ENCODE results near the gene IRF2BP2.
"Not testable (repeated sequence)": the region's sequence is repeated elsewhere in the genome, so short reads cannot be mapped to it uniquely, and the experiment has no call there.

Gene IRF2BP2

DNA sequence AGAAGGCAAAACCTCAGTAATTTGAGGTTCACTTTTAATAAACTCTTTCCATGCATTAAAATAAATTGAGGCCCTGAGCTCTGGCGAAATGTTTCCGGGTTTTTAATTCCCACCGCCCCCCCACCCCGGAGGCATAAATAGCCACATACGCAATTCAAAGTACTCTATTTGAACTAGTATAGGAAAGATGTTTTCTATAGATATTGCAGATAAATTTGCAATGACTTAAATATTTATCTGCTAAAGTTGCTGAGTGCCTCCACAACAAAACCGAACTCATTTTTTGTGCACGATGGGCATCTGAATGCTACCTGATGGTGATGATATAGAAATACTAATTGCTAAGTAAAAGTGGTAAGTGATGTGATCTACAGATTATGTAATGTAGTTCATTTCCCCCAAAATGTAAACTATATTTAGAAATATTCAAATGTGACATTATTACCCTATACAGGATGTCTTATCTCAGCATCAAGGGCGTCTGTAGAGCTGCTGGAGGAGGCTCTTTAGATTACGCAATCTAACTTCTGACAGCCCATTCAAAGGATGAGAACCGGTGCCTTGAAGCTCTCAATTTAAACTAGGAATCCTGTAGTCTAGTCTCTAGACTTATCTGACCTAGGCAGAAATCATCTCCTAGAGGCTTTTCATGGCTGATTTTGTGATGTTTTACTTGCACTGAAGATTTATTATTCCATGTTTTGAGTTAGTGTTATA lies 8.5 kb downstream of the IRF2BP2 start:
- DNase-seq (ENCODE audit: low spot score), result no peak

- peak; percentile 60 for DNase-seq (ENCODE audit: low spot score)
Observed at GRCh38 chr1:234600418-234601281, 9.3 kb downstream of the IRF2BP2 start.

DNA sequence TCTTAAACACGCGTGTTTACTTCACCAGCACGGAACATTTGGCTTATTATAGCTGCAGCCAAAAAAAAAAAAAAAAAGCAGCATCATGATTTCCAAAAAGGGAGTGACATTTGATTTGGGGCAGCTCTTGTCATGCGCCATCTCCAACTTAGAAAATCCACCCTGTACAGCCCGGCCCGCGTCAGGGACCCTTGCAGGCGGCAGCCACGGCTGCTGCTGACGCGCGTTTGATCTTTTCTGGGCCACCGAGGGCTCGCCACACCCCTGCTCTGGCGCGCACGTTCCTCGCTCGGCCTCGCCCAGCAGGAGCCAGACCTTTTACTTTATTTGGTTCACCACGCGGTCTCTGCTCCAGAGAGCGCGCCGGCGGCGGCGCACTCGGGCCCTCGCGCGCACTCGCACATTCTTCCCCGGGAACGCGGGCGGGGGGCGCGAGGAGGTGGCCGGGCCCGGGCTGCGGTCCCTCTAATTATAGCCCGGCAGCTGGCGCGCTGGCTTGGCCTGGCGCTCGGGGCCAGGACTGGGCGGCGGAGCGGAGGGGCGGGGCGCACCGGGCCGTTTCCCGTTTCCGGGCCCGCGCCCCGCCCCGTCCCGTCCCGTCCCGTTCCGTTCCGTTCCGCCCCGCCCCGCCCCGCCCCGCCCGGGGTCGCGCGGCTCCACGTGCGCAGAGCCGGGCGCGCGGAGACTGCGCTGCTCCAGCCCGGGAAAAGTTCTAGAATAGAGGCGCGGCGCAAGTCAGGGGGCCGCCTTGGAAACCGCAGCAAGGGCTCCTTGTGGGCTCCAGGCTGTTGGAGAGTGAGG lies 10.2 kb downstream of the IRF2BP2 start:
- DNase-seq (ENCODE audit: low spot score), result peak; percentile 85

DNA sequence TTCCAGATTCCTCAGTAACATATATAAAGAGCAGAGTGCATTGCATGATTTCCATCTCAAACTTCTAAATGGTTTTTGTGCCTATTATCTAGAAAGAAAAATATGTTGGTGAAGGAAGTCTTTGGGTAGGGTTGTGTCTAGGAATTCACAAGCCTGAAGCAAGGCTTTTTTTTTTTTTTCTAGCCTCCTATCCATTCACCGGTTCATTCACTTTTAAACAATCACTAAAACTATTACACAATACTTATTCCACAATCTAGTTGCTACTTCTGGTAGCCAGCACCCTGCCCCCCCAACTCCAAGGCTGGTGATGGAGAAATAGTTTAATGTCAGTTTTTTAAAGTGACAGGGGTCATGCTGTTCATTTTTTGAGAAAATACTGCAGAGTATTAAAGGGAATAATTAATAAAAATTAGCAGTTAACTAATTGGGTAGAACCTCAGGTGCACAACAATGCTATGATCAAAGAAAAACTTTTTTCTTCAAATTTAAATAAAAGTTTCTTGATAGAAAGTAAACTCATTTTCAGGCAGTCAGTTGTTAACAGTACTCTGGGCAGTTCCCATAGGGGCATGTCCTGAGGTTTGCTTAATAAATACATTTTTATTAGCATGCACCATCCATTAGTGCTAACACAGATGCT lies 10.9 kb downstream of the IRF2BP2 start:
- DNase-seq (ENCODE audit: low spot score), result no peak

GRCh38 chr1:234597894-234598293 lies 12.1 kb downstream of the IRF2BP2 start:
- peak; percentile 63 for DNase-seq (ENCODE audit: low spot score)

GRCh38 chr1:234595899-234596298 lies 14.1 kb downstream of the IRF2BP2 start:
- DNase-seq (ENCODE audit: low spot score), result no peak

- DNase-seq (ENCODE audit: low spot score), result not testable (repeated sequence)
Observed at GRCh38 chr1:234594575-234594974, 15.4 kb downstream of the IRF2BP2 start.

GRCh38 chr1:234593771-234594504 lies 16.0 kb downstream of the IRF2BP2 start:
- no peak for DNase-seq (ENCODE audit: low spot score)

DNA sequence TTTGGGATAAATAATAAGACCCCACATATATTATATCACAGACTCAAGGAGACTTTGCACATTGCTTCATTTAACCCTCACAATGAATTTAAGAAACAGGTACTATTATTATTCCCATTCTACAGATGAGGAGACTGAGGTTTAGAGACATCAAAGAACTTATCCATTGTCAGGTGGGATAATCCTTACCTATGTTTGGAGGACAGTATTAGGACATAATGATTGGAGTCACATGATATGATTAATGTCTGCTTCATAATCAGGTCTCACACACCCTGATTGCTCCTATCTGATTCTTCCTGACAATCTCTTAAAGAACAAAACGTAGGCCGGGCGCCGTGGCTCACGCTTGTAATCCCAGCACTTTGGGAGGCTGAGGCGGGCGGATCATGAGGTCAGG lies 16.9 kb downstream of the IRF2BP2 start:
- DNase-seq (ENCODE audit: low spot score), result no peak

GRCh38 chr1:234592240-234592639 lies 17.7 kb downstream of the IRF2BP2 start:
- DNase-seq (ENCODE audit: low spot score), result no peak

GRCh38 chr1:234591131-234591530 lies 18.8 kb downstream of the IRF2BP2 start:
- DNase-seq (ENCODE audit: low spot score), result no peak

DNA sequence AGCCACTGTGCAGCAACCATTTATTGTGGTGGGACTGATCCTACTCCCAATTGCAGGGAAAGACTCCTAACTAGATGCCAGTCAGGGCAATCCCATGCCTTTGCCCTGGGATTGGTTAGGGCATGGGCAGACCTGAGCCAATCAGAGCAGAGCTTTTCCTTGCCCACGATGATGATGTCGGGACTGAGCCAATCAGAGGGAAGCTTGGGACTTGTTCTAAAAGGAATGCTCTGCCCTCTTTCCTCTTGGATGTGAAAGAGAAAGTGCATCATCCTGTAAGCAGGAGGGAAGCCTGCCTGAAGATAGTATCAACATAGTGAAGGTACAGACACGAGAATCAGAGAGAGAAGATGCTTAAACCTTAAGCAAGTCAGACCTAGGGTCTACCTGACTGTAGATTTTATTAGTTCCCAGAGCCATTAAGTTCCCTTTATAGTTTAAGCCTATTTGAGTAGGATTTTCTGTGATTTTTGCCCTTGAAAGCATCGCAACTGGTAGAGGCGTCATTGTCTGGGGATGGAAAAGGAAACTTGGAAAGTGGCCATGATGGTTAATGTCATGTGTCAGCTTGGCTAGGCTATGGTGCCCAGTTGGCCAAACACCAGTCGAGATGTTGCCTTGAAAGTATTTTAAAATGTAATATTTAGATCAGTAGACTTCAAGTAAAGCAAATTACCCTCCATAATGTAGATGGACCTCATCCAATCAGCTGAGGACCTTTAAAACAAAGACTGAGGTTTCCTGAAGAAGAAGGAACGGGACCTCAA lies 19.9 kb downstream of the IRF2BP2 start:
- DNase-seq (ENCODE audit: low spot score), result no peak

DNA sequence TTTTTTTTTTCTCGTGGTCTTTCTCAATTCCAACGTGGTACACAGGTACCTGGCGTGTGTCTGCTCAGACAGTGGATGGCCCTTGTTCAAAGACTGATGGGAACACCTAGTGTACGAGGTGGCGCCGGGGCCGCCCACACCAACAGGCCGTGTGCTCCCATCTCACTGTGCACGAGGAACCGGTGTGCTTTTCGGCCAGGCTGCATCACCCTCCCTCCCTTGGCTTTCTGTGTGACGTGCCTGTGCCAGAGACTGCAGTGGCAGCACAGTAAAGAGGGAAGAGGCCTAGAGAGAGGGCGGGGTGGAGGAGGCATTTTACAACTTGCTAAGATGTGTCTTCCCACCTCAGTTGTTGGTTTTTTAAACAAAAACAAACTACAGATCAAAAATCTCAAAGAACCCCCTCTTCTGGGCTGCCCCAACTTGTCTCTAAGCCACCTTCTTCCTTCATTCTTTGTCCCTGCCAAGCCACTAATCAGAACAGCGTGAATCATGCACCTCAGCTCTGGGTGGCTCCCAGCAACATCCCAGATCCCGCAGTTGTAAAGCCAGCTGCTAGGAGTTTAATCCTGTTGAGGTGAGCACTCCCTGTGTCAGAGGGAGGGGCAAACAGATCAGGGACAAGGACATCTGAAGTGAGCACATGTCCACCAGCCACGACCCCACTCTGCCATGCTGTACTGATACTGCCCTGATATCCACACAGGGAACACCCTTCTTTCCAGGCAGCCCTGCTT lies 20.7 kb downstream of the IRF2BP2 start:
- no peak for DNase-seq (ENCODE audit: low spot score)

DNA sequence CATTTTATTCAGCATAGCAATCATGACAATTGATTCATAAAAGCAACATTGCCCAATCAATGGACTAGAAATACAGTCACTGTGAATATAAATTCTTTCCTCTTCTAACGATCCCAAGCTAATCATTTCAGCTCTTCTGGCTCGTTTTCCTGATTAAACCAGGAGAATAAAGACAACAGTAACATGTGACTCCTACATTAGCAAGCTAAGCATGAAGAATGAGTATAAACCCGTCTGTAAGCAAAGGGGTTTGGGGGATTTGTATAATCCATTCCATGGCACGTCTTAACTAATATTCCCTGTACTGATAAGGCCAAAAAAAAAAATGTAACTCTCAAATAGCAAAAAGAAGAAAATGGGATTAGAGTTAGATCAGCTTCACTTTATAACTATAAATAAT lies 21.6 kb downstream of the IRF2BP2 start:
- DNase-seq (ENCODE audit: low spot score), result no peak

- no peak for DNase-seq (ENCODE audit: low spot score)
Observed at GRCh38 chr1:234586892-234587485, 23.0 kb downstream of the IRF2BP2 start.

DNA sequence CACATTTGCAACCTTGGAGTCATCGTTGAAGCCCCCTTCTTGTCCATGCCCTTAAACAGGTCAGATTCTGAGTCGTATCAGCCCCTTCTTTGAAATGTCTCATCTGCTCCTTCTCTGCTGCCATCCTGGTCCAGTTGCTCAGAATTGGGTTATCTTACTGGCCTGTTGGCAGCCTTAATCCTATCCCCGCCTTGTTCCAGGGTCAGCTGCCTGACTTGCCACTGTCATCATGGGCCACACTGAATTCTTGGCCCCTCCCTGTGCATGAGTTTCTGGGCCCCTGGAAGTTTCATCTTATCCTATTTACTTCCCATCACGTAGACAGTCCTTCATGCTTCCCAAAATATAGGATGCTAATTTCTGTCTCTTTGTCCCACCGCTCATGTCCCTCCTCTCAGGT lies 23.7 kb downstream of the IRF2BP2 start:
- no peak for DNase-seq (ENCODE audit: low spot score)

GRCh38 chr1:234585330-234586055 lies 24.5 kb downstream of the IRF2BP2 start:
- no peak for DNase-seq (ENCODE audit: low spot score)

DNA sequence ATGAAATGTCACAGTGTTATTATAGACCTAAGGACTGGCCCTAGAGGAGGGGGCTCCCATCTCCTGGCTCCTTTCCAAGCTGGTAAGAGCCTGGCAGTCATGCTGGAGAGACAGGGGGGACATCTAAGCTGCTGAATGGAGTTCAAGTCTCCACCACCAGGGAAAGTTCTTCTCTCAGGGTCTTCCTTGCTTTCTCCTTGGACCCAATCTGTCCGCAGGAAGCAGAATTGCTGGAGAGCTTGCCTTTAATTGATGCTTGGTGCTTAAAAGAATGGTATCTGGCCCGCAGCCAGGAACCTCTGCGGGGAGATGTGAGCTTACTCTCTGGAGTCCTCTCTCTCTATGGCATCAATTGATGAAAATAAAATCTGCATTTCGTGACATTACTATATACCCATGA lies 25.1 kb downstream of the IRF2BP2 start:
- DNase-seq (ENCODE audit: low spot score), result no peak

GRCh38 chr1:234584420-234584805 lies 25.6 kb downstream of the IRF2BP2 start:
- DNase-seq (ENCODE audit: low spot score), result no peak

Data from Ammon's horn (tissue), 1 donor.